Stimulated activated CD4-positive, alpha-beta T cell treated with anti-CD3 and anti-CD28 coated beads, Interleukin-12 subunit alpha, Interleukin-12 subunit beta, amount 100 ng/mL, for 48 hours (primary cell): ENCODE measurements around the gene FAM98B.

ENCODE experiments used
- DNase-seq, 3 donors: peaks; one replicate each; pipeline ENCODE4 v3.0.0-alpha.2; 2020; ENCODE audit warnings: low read depth in 2 of 3, low spot score in 1 of 3

FAM98B gene

DNA sequence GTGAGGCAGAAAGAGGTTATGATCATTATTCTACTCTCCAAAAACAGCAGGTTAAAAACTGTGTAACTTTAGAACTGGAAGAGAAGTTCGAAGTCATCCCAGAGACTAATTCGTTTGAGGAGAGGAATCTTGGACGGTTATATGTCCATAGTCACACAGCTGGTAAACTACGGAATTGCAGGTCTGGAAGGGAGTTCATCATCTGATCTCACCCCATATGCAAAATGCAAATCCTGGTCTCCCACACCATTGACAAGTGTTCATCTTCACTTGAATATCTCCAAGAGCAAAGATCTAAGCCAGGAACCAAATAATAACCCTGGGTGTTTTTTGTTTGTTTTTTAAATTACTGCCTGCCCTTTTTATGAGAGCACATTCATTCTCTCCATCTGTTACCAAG lies 53.1 kb downstream of the FAM98B start:
- no peak for DNase-seq

GRCh38 chr15:38507570-38507969 lies 53.6 kb downstream of the FAM98B start:
- no peak for DNase-seq

GRCh38 chr15:38508647-38509046 lies 54.7 kb downstream of the FAM98B start:
- DNase-seq, result no peak

- no peak for DNase-seq
Observed at GRCh38 chr15:38509152-38509551, 55.2 kb downstream of the FAM98B start.

DNA sequence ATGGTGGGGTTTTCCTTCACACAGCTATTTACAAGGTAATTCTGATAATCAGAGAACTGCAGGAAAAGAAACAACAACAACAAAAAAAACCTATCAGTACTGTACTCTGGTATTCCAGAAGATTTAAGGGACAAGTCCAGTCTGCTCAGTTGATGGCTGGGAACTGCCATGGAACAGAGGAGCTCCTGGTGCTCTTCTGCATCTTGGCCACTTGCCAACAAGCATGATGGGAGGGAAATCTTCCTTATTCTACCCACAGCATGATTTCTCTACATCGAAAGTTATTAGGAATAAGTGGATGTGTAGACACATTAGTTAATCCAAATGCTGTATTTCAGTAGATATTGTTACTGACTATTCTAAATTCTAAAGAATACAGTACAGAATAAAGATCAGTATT lies 59.0 kb downstream of the FAM98B start:
- DNase-seq, result no peak

DNA sequence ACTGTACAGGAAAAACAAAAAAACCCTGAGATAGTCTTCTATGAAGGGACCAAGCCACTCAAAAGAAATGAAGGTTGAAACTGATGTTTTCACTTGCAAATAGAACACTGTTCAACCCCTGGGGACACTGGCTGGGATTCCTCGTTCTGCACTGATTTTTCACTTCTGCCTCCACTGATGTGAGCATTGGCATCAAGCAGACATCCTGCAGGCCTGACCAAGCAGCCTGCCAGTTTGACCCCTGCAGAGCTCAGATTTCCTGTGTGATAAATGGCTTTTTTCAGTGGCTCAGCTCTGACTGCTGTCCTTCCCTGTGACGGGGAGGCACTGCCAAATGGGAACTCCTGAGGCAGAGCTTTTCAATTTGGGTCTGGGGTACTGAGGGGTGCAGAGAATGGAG lies 60.7 kb downstream of the FAM98B start:
- DNase-seq, result no peak

DNA sequence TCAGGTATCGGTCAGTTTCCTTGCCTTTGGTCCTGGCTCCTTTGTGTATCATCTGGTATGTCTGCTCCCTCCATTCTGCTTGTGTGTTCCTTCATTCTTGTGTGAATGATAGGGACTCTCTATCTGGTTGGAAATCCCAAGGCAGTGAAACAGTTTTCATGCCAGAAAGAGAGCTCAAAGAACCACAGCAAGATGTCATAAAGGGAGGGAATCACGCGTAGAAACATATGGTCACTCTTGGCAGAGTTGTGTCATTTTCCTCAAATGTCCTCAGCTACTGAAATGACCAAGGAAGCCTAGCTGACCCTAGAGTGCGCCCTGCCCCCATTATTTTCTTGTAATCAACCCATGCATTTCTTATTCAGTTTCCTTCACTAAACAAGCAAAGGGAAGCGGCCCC lies 62.7 kb downstream of the FAM98B start:
- DNase-seq, result no peak

- no peak for DNase-seq
Observed at GRCh38 chr15:38517312-38517975, 63.5 kb downstream of the FAM98B start.

- DNase-seq, result no peak
Observed at GRCh38 chr15:38518084-38518483, 64.2 kb downstream of the FAM98B start.

GRCh38 chr15:38520035-38520434 lies 66.1 kb downstream of the FAM98B start:
- no peak for DNase-seq

- DNase-seq, result no peak
Observed at GRCh38 chr15:38521316-38521715, 67.4 kb downstream of the FAM98B start.

GRCh38 chr15:38522922-38523321 lies 69.0 kb downstream of the FAM98B start:
- DNase-seq, result no peak

DNA sequence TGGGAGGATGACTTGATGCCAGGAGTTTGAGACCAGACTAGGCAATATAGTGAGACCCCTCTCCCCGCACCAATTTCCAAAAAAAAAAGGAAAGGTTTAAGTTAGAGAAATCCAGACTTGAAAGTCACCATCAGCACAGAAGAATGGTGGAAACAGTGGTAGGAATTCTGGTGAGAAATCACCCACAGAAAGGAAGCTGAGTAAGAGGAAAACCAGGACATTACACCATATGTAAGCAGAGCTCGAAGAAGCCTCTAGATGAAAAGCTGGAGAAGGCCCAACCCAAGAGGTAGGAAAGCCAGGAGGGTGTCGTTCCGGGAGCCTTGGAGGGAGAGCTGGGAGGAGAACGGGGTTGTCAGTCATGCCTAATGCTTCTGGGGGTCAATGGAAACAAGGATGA lies 70.2 kb downstream of the FAM98B start:
- DNase-seq, result no peak

- DNase-seq, result no peak
Observed at GRCh38 chr15:38525489-38525888, 71.6 kb downstream of the FAM98B start.

DNA sequence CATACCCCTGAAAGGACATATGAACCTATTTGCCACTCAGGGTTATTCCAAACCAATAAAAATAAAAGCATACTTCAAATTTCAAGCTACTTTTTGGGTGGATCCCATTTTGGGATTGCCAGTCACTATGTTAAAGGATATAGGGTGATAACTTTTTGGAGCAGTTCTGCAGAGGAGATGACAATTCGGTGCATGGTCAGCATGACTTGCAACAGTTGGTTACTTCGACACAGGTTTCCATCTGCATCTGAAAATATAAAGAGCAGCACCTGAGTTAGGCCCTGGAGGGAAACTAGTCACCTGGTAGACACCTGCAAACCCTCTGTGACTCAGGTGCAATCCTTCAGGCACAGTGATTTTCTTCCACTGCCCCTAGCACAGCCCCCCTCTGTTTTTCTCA lies 72.2 kb downstream of the FAM98B start:
- no peak for DNase-seq

DNA sequence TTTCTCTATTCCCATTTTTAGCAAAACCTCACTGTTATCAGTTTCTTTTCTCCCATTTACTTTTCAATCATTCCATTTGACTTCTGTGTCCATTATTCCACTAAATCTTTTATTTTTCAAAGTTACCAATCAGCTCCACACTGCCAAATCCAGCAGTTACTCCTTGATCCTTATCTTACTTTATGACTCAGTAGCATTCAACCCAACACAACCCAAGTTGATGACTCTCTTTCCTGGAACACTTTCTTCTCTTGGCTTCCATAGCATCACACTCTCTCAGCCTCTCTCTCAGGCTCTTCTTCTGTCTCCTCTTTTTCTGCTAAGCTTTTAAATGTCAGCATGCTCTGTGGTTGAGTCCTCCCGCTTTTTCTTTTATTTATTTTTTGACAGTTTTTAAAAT lies 74.4 kb downstream of the FAM98B start:
- no peak for DNase-seq

DNA sequence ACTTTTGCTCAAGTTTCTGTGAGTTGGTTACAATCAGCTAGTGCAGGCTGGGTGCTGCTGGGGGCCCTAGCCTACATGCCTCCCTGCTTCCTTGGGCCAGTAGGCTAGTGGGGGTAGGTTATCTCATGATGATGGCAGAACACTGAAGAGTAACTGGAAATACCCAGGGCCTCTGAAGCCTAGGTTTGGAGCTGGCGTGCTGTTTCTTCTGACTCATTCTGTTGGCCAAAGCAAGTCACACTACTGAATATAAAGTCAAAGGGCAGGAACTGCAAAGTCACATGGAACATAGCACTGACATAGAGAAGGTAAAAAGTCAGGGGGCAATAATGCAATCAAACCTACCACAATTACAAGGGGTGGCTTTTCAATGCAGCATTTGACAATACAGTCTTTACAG lies 76.2 kb downstream of the FAM98B start:
- DNase-seq, result peak in 2 of 3 donors; percentile 14

- DNase-seq, result no peak
Observed at GRCh38 chr15:38531509-38531908, 77.6 kb downstream of the FAM98B start.

GRCh38 chr15:38532728-38533127 lies 78.8 kb downstream of the FAM98B start:
- DNase-seq, result no peak

DNA sequence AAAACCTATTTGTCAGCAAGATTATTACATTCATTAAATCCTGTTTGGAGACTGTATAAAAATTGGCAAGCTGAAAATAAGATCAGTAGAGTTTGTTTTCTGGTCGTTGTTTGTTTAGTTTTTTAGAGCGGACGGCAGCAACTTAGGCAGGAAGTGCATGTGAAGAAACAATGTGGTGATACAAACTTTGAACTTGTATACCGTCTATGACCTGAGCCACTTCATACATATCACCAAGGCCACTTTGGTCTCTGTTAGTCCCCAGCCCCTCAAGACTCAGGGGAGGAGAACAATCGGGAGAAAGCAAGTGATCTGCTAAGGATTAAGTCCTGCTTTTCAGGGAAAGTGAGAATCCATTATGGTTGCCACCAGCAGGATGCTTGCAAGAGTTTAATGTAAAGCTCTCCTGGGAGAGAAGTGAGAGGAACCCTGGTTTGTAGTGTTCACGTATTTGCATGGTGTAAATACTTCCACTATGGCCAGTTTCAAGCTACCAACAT lies 79.5 kb downstream of the FAM98B start:
- no peak for DNase-seq

- DNase-seq, result no peak
Observed at GRCh38 chr15:38533926-38534325, 80.0 kb downstream of the FAM98B start.

DNA sequence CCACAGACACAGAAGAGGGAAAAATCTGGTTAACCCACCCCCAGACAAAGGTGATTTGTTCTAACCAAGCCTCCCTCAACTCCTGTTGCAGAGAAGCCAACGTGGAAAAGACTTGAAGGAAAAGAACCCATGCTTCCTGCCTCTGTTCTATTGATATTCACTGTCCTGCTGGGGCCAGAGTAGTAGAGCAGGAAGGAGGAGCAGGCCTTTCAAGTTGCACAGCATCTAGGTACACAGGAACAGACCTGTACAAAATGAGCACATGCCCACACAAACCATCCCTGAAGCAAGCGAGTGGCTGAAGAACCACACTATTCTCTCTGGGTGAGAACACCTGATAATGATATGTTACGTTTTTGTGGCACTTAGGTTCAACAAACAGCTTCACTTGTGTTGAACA lies 80.8 kb downstream of the FAM98B start:
- DNase-seq, result no peak

DNA sequence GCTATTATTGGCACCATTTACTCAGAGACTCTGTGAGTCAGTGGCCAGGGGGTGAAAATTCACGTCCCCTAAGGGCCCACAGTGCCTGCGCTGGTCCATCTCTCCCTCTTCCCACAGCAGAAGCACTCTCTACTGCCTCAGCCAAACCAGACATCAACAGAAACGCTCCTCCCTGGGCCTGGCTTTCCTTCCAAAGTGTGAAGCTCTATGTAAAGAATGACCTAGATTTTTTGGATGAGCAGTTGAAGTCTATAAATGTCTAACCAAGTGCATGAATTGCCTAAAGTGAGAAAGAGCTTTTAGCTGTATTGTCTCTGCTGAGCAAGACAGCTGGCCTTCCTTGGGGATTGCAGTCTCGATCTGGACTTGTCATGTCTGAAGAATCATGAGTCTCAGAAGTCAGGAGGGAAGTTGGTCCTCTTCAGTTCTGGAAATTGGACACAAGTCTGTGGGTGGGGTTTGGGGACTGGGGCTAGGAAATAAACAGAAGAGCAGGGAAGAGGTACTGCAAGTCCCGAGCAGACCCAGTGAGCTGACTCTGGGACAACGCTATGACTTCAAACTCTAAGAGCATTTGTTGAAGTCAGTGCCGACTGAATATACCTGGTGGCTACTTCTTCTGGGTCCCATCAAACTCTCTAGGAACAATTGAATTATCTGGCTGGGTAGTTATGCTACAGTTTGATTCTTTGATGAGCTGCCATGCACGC lies 81.7 kb downstream of the FAM98B start:
- no peak for DNase-seq
